HG02588 (cell line): Measurements from ENCODE around the gene RGR.

Experiments
- ATAC-seq: cut with Tn5 transposase; IDR thresholded peaks from one replicate; pipeline ENCODE4 v1.9.1; 2021; ENCODE audit warnings: mild to moderate bottlenecking, moderate library complexity; ENCODE audit not compliant: unreplicated experiment

The RGR gene

DNA sequence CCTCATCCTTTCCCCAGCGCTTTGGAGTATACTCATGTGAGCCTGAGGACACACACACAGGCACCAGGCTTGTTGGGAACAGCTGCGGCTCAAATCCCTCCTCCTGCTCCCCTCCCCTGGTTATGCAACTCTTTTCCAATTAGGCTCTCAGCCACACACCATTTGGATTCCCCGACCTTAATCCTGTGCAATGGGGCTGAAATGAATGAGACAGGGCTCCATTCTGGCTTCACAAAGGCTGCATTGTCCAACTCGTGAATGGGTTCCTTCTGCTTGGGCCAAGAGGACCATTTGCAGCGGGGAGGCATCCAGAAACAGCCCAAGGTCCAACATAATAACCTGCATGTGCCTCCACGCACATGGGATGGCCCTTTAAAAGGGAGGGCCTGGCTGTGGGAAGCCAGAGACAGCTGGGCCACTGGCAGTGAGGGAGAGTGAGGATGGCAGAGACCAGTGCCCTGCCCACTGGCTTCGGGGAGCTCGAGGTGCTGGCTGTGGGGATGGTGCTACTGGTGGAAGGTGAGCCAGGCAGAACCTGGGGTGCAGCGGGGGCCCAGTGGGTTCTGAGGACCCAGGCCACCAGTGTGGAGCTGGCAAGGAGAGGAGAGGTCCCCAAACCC lies at the start of gene RGR:
Gene RGR (plus strand): TSS at position 403 of the 620 bp plus-strand sequence. CDS start 38 bp downstream, at position 441.
- no peak for ATAC-seq

GRCh38 chr10:84196083-84196482 lies 48.8 kb upstream of the RGR start:
- no peak for ATAC-seq

DNA sequence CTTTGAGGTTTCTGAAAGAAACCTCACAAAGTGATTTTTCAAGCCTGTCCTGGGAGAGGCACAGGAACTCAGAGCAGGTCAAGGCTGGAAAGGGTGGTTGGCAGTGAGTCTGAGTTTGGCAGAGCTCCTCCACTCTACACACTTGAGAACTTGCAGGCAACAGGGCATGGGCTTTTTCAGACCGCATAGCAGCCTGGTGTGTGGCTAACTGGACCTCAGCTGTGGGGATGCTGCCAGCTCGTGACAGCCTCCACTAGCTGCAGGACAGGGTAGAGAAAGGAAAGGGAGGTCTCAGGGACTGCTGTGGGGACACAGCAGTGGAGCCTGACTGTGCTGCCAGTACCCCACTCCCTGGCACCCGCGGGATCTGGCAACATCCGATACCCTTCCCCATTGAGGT lies 47.9 kb upstream of the RGR start:
- ATAC-seq = no peak

DNA sequence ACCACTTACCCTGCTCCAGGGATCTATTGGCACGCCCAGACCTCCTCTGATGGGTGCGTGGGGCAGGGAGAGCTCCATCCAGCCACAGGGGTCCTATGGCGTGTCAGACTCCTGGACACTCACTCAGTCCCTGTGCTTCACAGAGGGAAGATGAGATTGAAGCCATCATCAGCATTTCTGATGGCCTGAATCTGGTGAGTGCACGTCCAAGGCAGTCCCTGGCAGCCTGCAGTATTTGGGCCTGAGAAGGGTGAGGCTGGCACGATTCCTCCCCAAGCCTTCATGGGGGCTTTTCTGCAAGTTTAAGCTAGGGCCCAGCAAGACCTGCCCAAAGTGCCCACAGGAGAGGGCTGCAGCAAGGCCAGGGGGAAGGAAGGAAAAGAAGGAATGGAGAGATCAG lies 47.2 kb upstream of the RGR start:
- no peak for ATAC-seq

DNA sequence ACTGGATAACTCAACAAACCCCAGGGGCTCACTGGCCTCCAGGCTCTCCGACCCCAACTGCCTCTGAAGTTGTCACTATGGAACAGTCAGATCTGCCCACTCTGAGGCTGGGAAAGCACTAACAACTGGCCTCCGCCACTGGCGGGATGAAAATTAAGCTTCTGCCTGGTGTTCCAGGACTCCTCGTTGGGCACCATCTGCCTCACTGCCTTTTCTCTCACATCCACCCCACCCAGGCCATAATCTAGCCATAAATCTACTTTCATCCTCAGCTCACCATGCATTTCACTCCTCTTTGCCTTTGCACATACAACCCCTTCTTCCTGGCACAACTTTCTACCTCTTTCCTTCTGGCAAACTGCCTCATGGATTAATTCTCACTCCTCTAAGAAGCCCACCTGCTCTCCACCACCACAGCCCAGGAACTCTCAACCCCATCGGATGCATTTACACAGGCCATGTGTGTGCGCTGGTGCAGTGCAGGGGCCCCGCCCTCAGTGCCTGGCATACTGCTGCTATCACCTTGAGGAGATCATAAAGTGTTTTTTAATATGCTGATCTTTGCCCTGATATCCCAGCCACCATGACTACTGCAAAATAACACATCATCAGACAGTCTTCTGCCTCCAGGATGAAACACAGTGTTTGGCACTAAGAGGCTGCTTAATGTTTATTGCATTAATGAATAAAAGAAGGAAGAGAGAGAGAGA lies 46.5 kb upstream of the RGR start:
- ATAC-seq = no peak

DNA sequence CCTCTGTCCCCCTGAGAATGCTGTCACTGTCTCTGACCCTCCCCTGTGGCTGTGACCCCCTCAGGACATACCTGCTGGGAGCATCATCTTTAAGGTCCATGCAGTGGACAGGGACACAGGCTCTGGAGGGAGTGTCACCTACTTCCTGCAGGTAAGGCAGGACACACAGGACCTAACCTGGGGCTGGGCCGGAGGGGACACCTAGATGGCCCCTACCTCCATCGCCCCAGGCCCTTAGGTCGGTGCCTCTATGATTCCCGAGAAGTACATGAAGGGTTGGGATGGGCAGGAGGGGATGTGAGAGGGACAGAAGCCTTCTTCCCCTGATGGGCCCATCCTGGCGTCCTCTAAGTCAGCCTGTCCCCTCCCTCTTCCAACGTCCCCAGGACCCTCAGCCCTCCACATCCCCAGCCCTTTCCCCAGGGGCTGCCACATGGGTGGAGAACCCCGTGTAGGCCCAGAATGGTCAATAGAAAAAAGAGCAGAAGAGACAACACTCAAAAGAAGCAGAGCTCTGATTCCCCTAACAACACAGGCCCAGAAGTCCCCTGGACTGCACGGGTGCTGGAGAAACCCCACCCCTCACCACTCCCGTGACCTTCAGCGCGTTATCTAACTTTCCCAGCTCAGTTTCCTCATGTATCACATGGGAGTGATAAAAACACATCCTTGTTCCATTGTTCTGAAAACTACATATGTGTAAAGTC lies 44.2 kb upstream of the RGR start:
- no peak for ATAC-seq

GRCh38 chr10:84201244-84201606 lies 43.6 kb upstream of the RGR start:
- no peak for ATAC-seq

- ATAC-seq = no peak
Observed at GRCh38 chr10:84201682-84202081, 43.2 kb upstream of the RGR start.

DNA sequence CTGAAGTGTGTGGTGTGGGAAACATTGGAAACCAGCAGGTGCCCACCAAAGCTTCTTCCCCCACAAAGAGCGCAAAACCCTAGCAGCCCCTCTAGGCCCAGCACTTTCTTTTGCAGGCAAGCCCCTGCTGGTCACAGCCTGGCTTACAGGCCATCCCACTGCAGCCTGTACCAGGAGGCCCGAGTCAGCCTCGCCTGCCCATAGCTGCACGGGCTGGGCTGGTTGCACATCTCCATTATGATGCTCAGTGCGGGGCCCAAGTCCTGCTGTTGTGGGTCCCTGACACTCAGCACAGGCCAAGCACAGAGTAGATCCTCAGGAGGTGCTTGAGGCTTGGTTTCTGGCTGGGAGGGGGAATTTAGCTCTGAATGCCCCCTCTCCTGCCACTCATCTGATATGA lies 42.5 kb upstream of the RGR start:
- ATAC-seq = no peak

- peak; percentile 66 for ATAC-seq
Observed at GRCh38 chr10:84204122-84204521, 40.7 kb upstream of the RGR start.

DNA sequence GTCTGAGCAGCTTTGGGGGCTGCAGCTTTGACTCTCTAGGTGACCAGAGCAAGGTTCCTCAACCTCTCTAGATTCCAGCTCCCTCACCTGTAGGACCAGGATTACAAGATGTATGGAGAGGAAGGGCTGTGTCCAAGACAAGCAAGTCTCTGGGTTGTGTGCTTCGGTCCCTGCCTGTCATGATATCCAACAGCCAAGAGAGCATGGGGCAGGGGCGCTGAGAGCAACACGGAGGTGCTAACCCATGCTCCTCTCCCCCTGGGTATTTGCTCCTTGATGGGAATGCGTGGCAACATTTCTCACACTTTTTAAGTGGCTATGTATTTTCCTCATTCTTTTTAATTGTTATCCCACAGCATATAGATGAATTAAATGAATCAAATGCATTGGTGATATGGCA lies 40.2 kb upstream of the RGR start:
- ATAC-seq = no peak

GRCh38 chr10:84205049-84205852 lies 39.6 kb upstream of the RGR start:
- peak; percentile 75 for ATAC-seq

GRCh38 chr10:84205853-84206525 lies 38.9 kb upstream of the RGR start:
- no peak for ATAC-seq

DNA sequence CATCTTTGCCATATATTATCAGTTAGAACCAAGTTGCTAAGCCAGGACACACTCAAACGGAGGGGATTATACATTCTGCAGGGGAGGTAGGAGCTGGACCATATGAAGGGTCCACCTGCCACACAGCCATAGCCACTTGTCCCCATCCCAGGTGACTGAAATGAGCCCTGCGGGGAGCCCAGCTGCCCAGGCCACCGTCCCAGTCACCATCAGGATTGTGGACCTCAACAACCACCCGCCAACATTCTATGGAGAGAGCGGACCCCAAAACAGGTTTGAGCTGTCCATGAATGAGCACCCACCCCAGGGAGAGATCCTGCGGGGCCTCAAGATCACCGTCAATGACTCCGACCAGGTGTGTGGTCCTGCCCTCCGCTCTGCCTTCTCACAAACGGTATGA lies 36.8 kb upstream of the RGR start:
- ATAC-seq = no peak

GRCh38 chr10:84211566-84211965 lies 33.3 kb upstream of the RGR start:
- ATAC-seq = no peak

DNA sequence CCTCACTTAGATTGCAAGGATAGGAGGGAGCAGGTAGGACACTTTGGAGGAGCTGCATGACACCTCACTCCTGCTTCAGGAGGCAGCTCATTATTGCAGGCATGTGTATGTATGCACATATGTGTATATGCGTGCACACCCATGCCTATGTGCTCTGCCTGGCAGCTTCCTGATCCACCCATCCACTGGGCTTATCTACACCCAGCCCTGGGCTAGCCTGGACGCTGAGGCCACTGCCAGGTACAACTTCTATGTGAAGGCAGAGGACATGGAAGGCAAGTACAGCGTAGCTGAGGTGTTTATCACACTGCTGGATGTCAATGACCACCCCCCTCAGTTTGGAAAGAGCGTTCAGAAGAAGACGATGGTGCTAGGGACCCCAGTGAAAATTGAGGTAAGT lies 32.8 kb upstream of the RGR start:
- ATAC-seq = no peak

GRCh38 chr10:84213076-84213475 lies 31.8 kb upstream of the RGR start:
- no peak for ATAC-seq

GRCh38 chr10:84214046-84214572 lies 30.7 kb upstream of the RGR start:
- ATAC-seq = peak; percentile 19

DNA sequence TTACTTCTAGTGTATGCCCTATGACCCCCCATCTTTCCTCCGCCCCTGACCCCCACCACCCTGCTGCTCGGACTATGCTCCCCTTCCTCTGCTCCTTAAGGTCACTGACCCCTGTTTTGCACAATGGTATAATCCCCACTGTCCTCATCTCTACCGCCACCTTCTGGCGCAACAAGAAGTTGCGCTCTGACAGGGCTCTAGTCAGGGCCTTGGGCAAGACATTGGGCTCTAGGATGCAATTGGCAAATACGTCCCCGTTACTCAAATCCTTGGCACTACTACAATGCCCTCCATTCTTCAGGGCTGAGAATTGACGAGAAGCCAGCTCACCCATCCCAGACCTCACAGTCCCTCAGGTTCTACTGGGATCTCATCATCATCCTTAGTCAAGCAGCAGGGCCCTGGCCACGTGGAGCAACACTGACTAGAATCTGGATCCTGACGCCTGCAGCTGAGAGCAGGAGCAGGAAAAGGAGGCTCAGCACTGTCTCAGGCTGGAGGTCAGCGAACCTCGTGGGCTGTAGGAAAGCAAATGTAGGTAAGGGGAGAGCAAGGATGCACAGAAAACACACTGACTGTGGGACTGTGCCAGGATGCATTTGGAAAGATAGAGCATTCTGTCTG lies 30.1 kb upstream of the RGR start:
- peak; percentile 83 for ATAC-seq

DNA sequence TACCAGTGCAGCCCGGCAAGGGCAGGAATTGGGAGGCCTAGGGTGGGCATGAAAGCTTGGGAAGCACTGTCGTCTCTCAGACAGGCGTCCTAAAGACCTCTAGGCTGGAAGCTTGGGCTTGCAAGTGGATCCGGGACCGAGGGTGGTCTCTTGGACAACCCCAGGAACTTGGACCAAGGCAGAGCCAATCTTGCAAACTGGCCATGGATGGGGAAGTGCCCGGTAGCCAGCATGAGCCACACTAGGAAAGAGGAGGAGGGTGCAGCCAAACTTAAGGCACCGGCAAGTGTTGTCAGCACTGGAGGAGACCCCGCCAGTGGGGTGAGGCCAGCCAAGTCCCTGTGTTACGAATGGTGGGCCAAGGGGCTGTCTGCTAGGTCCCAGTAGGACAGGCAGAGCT lies 28.0 kb upstream of the RGR start:
- no peak for ATAC-seq
